GM19328 (cell line): ENCODE measurements around the gene DPY19L1.
"Not testable (repeated sequence)": the region's sequence is repeated elsewhere in the genome, so short reads cannot be mapped to it uniquely, and the experiment has no call there.

ENCODE experiments used
- ATAC-seq: cut with Tn5 transposase; IDR thresholded peaks from one replicate; pipeline ENCODE4 v1.9.1; 2021; ENCODE audit warnings: mild to moderate bottlenecking, moderate library complexity; ENCODE audit not compliant: unreplicated experiment

DPY19L1 gene

GRCh38 chr7:34928052-34928451, 109.2 kb downstream of the DPY19L1 start:
- peak; percentile 75 for ATAC-seq

GRCh38 chr7:34920470-34920869, 116.8 kb downstream of the DPY19L1 start:
- not testable (repeated sequence) for ATAC-seq

GRCh38 chr7:34919038-34919437, 118.2 kb downstream of the DPY19L1 start:
- not testable (repeated sequence) for ATAC-seq

GRCh38 chr7:34918198-34918861, 119.0 kb downstream of the DPY19L1 start:
- not testable (repeated sequence) for ATAC-seq

GRCh38 chr7:34917515-34917914, 119.8 kb downstream of the DPY19L1 start:
- ATAC-seq = not testable (repeated sequence)

- ATAC-seq = no peak
Measured at GRCh38 chr7:34916267-34916666, 121.0 kb downstream of the DPY19L1 start.

- no peak for ATAC-seq
Measured at GRCh38 chr7:34912236-34912635, 125.0 kb downstream of the DPY19L1 start.

- ATAC-seq = not testable (repeated sequence)
Measured at GRCh38 chr7:34906266-34906850, 130.9 kb downstream of the DPY19L1 start.

GRCh38 chr7:34904987-34905386, 132.3 kb downstream of the DPY19L1 start:
- no peak for ATAC-seq

- ATAC-seq = not testable (repeated sequence)
Measured at GRCh38 chr7:34903921-34904320, 133.4 kb downstream of the DPY19L1 start.

- no peak for ATAC-seq
Measured at GRCh38 chr7:34902182-34902581, 135.1 kb downstream of the DPY19L1 start.

GRCh38 chr7:34900891-34901513, 136.3 kb downstream of the DPY19L1 start:
- no peak for ATAC-seq

- no peak for ATAC-seq
Measured at GRCh38 chr7:34895202-34895601, 142.1 kb downstream of the DPY19L1 start.

GRCh38 chr7:34889951-34890350, 147.3 kb downstream of the DPY19L1 start:
- no peak for ATAC-seq

- no peak for ATAC-seq
Measured at GRCh38 chr7:34886856-34887255, 150.4 kb downstream of the DPY19L1 start.

GRCh38 chr7:34883855-34884254, 153.4 kb downstream of the DPY19L1 start:
- ATAC-seq = not testable (repeated sequence)

GRCh38 chr7:34879871-34880270, 157.4 kb downstream of the DPY19L1 start:
- ATAC-seq = no peak

- ATAC-seq = not testable (repeated sequence)
Measured at GRCh38 chr7:34878944-34879735, 158.1 kb downstream of the DPY19L1 start.
